Thymus (tissue), 14 donors: ENCODE measurements around the gene LGALS13. TPM values are rescaled to one million over a fixed set of nuclear protein-coding genes. Genes with fewer than 3 reads are reported as not detected.

Experiments
- DNase-seq, 9 donors: peaks; one replicate each; pipeline ENCODE4 v3.0.0-alpha.2; 2013; ENCODE audit warnings: low spot score in 9 of 9, low read depth in 6 of 9, missing footprints in 1 of 9
- H3K27ac ChIP-seq, 2 donors: one replicate each; pipeline ENCODE4 v1.5.1; 2013; ENCODE audit warnings: control low read depth in 1 of 2, low read depth in 1 of 2, low read length in 1 of 2, mild to moderate bottlenecking in 1 of 2, moderate library complexity in 1 of 2
- H3K27me3 ChIP-seq, 2 donors: one replicate each; pipeline ENCODE4 v1.5.1; 2013; ENCODE audit warnings: low read length in 1 of 2; ENCODE audit not compliant: control insufficient read depth in 2 of 2, insufficient read depth in 1 of 2
- H3K36me3 ChIP-seq, 2 donors: one replicate each; pipeline ENCODE4 v1.5.1; 2013; ENCODE audit warnings: low read length in 1 of 2, mild to moderate bottlenecking in 1 of 2, moderate library complexity in 1 of 2; ENCODE audit not compliant: control insufficient read depth in 2 of 2, insufficient read depth in 2 of 2
- H3K4me1 ChIP-seq, 2 donors: one replicate each; pipeline ENCODE4 v1.5.1; 2013; ENCODE audit warnings: low read length in 2 of 2; ENCODE audit not compliant: control insufficient read depth in 2 of 2, insufficient read depth in 2 of 2
- H3K4me3 ChIP-seq, 2 donors: one replicate each; pipeline ENCODE4 v1.5.1; 2013; ENCODE audit warnings: low read length in 2 of 2, control low read depth in 1 of 2, mild to moderate bottlenecking in 1 of 2
- H3K9me3 ChIP-seq, 2 donors: one replicate each; pipeline ENCODE4 v1.5.1; 2013; ENCODE audit warnings: low read length in 1 of 2, mild to moderate bottlenecking in 1 of 2; ENCODE audit not compliant: control insufficient read depth in 2 of 2, insufficient read depth in 1 of 2
- WGBS: extraction: QIAGEN DNeasy Blood & Tissue Kit; methylation state at CpG from one replicate; pipeline ENCODE4 v1.1.7; 2013; 5-methylcytosine and 5-hydroxymethylcytosine counted together
- long read RNA-seq, 10 donors: transcript quantifications; one replicate each; lab custom pipeline, GENCODE V29; 2026
- polyA plus RNA-seq: library from polyadenylated mRNA; stranded (reverse); fragments of 200-250 nt; gene quantifications from one replicate; pipeline ENCODE4 v1.2.3, GENCODE V29; 2013
- total RNA-seq: library from RNA; stranded (reverse); fragments of 120-200 nt; gene quantifications from one replicate; pipeline ENCODE4 v1.2.4, GENCODE V29; 2013
- donor health status: healthy.

The LGALS13 gene, protein sequence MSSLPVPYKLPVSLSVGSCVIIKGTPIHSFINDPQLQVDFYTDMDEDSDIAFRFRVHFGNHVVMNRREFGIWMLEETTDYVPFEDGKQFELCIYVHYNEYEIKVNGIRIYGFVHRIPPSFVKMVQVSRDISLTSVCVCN
- total RNA-seq (0.38 TPM), polyA plus RNA-seq (0.66 TPM)
- long read RNA-seq, donor 1 = 0 reads
- long read RNA-seq, donor 2 = 0 reads
- long read RNA-seq, donor 3 = 0 reads
- long read RNA-seq, donor 4 = 0 reads
- long read RNA-seq, donor 5 = 0 reads
- long read RNA-seq, donor 6 = 0 reads
- long read RNA-seq, donor 7 = 0 reads
- long read RNA-seq, donor 8 = 0 reads
- long read RNA-seq, donor 9 = 0 reads
- long read RNA-seq, donor 10 = 0 reads

DNA sequence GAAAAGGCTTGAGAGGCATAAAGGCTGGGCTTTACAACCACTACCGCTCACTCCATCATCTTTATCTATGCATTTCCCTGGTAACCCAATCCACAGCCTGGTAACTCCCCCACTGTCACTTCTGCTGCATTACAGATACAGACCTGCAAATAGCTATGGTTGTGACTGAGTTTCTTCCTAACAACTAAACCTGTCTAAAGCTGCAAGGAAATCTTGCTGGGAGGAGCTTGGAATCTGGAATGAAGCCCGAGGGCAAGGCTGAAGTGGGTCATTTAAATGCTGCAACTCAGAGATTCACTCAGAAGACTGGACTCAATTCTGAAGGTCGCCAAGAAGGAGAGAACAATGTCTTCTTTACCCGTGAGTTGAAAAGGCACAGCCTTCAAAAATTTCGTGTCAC lies at the start of gene LGALS13:
TSS of gene LGALS13 (plus strand) at position 301 of the 400 bp plus-strand sequence. CDS start at position 346, 45 bp downstream.
- H3K4me1 ChIP-seq = no peaks in the 10 kb centered on the region
- whole genome bisulfite sequencing = 44% methylated on average over 5 of the region's 5 CpGs
- no peaks in the 10 kb centered on the region for H3K36me3 ChIP-seq
- H3K9me3 ChIP-seq = no peaks in the 10 kb centered on the region
- DNase-seq = no peak
- no peak within 1 kb of the TSS for H3K4me3 ChIP-seq
- no peaks in the 10 kb centered on the region for H3K27me3 ChIP-seq
- no peak within 1 kb of the TSS for H3K27ac ChIP-seq

DNA sequence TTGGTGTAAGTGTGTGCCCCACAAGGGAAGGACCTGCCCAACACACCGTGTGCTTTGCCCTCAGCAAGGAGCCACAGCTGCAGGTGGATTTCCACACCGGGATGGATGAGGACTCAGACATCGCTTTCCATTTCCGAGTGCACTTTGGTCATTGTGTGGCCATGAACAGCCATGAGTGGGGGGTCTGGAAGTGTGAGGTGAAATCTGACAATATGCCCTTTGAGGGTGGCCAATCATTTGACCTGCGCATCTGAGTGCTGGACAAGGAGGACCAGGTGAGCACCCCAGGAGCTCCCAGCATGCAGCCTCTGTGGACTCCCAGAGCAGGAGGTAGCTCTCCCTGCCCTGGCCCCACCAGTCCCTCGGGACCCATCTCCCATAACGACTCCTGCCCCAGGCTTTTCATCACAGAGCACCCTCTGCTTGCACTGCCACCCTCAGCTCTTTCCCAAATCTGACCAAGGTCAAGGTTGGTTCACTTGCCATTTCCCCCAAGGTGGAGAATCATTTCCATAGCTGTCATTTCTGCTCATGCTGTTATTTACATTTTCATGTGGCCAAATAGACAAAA lies 49.2 kb upstream of the LGALS13 start:
- H3K27me3 ChIP-seq = peaks cover 0 to 11% of the 10 kb centered on the region in 2 donors
- H3K9me3 ChIP-seq = no peaks in the 10 kb centered on the region
- WGBS = 87% methylated on average over 7 of the region's 7 CpGs
- peaks cover 0 to 3% of the 10 kb centered on the region in 2 donors for H3K4me1 ChIP-seq
- no peak overlapping the region for H3K4me3 ChIP-seq
- H3K36me3 ChIP-seq = no peaks in the 10 kb centered on the region
- H3K27ac ChIP-seq = no peak overlapping the region
- DNase-seq = no peak

DNA sequence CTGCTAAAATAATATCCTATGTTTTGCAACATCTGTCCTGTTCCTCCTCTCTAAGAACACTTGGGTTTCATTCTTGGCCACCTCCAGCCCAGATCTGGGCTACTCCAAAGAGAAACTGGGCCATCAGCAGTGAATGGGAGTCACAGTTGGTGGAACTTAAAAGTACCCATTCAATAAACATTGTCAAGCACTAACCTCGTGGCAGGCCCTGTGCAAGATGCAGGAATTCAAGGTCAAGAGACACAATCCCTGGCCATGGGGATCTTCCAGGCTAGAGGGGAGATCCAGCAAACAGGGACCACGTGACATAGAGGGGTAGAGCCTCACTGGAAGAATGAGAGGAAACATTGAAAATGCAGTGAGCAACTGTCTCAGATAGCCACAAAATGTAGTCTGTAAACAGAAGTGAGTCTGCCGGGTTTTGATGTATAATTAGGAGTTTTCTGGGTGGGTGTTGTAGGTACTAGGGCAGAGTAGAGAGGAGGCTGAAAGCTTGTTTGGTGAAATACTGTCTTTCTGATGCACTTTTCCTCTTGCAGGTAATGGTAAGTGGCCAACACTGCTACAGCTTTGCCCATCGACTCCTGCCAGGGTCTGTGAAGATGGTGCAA lies 47.5 kb upstream of the LGALS13 start:
- Histone ChIP-seq H3K4me3 (no peak overlapping the region), H3K27ac (no peak overlapping the region), H3K4me1 (peaks cover 0 to 8% of the 10 kb centered on the region in 2 donors), H3K9me3 (no peaks in the 10 kb centered on the region), H3K27me3 (peaks cover 0 to 11% of the 10 kb centered on the region in 2 donors), H3K36me3 (no peaks in the 10 kb centered on the region)
- WGBS = 91% methylated on average over 4 of the region's 4 CpGs
- DNase-seq = no peak

DNA sequence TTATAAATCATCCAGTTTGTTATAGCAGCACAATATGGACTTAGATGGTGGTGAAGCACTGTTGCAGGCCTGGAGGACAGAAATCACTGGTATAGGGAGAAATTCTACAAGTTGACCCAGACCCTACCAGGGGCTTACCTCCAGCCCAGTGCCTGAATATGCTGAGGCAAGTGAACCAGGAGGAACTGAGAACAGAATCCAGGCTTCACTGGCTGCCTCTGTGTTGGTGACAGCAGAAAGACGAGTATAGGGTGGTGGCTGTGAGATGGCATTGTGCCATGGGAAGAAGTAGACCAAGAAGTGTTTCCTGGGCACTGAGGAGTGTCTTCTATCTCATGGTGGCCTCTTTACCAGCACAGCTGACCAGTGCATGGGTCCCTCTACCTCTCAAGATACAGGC lies 46.4 kb upstream of the LGALS13 start:
- no peak overlapping the region for H3K27ac ChIP-seq
- no peaks in the 10 kb centered on the region for H3K36me3 ChIP-seq
- peaks cover 0 to 9% of the 10 kb centered on the region in 2 donors for H3K27me3 ChIP-seq
- 83% methylated on average over 1 of the region's 1 CpG for WGBS
- DNase-seq = no peak
- peaks cover 0 to 8% of the 10 kb centered on the region in 2 donors for H3K4me1 ChIP-seq
- no peak overlapping the region for H3K4me3 ChIP-seq
- no peaks in the 10 kb centered on the region for H3K9me3 ChIP-seq

DNA sequence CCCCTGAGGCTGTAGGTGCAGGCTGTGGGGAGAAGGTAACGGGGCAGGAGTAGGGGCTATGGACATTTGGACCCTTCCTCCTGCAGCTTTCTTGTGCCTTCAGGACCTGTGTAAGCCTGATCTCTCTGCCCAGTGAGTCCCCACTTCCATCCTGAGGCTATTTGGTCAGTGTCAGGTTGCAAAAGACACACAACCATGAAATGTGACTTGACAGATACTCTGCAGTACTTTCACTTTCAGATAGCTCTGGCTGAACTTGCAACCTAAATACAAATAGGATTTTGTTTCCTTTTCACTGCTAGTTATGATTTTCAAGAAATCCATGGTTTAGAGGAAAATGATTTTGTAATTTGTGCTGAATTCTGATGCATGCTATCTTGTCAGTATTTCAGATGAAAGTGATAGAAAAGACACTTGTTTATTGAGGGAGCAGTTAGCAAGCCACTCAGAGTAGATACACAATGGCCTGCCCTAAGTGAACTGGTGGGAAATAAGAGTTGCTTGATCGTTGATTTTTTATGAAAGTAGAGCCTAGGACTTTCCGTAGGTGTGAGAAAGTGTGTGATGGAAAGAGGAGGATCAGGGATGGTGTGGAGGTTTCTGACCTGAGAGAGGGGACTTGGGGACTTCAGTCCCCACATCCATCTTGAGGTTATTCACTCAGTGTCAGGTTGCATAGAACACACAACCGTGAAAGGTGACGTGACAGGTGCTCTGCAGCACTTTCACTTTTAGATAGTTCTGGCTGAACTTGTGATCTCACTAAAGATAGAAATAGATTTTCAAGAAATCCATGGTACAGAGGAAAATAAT lies 44.3 kb upstream of the LGALS13 start:
- Histone ChIP-seq H3K4me1 (peaks cover 0 to 8% of the 10 kb centered on the region in 2 donors), H3K27me3 (peaks cover 0 to 6% of the 10 kb centered on the region in 2 donors), H3K4me3 (no peak overlapping the region), H3K36me3 (no peaks in the 10 kb centered on the region), H3K27ac (peak overlapping the region; percentile 36 to 41), H3K9me3 (no peaks in the 10 kb centered on the region)
- DNase-seq = no peak
- WGBS = 87% methylated on average over 5 of the region's 5 CpGs

DNA sequence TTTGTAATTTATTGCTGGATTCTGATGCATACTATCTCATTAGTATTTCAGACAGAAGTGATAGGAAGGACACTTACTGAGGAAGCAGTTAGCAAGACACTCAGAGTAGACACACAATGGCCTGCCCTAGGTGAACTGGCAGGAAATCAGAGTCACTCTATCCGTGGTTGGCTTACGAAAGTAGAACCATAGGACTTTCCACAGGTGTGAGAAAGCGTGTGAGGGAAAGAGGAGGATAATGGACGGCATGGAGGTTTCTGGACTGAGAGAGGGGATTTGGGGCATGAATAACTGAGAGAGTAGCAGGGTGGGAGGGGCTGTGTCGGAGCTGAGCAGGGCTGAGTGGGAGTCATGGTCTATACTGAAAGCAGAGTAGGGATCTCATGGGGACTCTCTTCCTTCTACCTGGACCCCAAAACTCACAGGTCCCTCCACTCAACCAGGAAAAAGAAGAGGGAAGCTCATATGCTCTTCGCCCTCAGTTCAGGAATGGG lies 43.7 kb upstream of the LGALS13 start:
- H3K27ac ChIP-seq = peak overlapping the region; percentile 26 to 52
- H3K4me3 ChIP-seq = no peak overlapping the region
- 79% methylated on average over 6 of the region's 6 CpGs for WGBS
- H3K9me3 ChIP-seq = no peaks in the 10 kb centered on the region
- peaks cover 0 to 8% of the 10 kb centered on the region in 2 donors for H3K4me1 ChIP-seq
- DNase-seq = no peak
- no peaks in the 10 kb centered on the region for H3K36me3 ChIP-seq
- peaks cover 0 to 2% of the 10 kb centered on the region in 2 donors for H3K27me3 ChIP-seq

DNA sequence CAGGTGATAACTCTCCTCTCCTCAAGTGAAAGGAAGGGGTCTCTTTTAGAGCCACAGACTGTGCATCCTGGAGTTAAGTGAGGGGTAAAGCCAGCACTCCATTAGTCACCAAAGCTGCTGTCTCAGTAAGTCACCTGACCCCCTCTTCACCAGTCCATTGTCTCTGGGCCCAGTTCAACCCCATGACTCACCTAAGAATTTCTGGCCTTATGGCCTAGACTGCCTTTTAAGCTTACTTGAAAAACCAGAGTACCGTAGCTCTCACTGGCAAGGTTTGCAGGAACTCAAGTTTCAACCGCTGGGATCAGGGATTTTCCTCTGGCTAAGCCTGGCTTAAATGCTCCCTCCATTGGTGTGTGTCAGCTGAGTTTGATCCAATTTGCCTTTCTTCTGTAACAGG lies 38.9 kb upstream of the LGALS13 start:
- Histone ChIP-seq H3K4me1 (peaks cover 0 to 5% of the 10 kb centered on the region in 2 donors), H3K36me3 (no peaks in the 10 kb centered on the region), H3K9me3 (no peaks in the 10 kb centered on the region), H3K4me3 (no peak overlapping the region), H3K27me3 (no peaks in the 10 kb centered on the region), H3K27ac (no peak overlapping the region)
- WGBS = 87% methylated on average over 2 of the region's 2 CpGs
- no peak for DNase-seq

DNA sequence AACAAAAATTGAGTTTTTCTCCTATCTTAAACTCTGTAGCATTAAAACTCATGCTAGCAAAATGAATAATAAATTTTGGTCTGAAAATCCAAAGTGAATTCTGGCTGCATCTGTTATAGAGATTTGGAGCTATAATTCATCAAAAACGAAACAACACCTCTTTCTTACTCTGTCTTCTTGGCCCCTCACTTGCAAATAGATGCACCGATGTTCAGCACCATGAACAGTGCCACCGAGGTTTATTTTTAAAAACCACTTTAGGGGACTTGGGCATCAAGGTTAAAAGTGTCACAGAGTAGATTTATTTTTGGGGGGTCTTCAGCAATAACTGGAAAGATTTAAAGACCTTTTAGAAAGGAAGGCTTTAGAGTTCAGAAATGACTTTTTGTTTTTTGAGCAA lies 36.3 kb upstream of the LGALS13 start:
- 53% methylated on average over 3 of the region's 3 CpGs for WGBS
- Histone ChIP-seq H3K27ac (no peak overlapping the region), H3K4me1 (no peaks in the 10 kb centered on the region), H3K9me3 (no peaks in the 10 kb centered on the region), H3K27me3 (no peaks in the 10 kb centered on the region), H3K36me3 (no peaks in the 10 kb centered on the region), H3K4me3 (no peak overlapping the region)
- no peak for DNase-seq
